A549 (cell line): Measurements from ENCODE around the gene SCARB1. TPM values are rescaled to one million over a fixed set of nuclear protein-coding genes. Genes with fewer than 3 reads are reported as not detected.
A peak's percentile ranks its signal among the peaks of the same experiment; 100 is the strongest.

ENCODE experiments used
- ATAC-seq, 2 experiments: fragments of 200-7000 bp in 1 of 2; fragments of >200 bp in 1 of 2; cut with Nextera tagmentation in 1 of 2; cut with Tn5 transposase in 1 of 2; 3 replicates each; pipeline versions ENCODE4 v1.8.0 to v1.9.1; 2018 to 2020; ENCODE audit warnings: mild to moderate bottlenecking in 1 of 2, moderate library complexity in 1 of 2
- CTCF ChIA-PET: fragments of 300-600 bp; sonication (Branson Sonifier 250); formaldehyde crosslinking; extraction: SDS; loops from one replicate; lab custom pipeline; 2021; ENCODE audit warnings: antibody characterized with exemption, inconsistent platforms; lab: Yijun Ruan, JAX
- POLR2A ChIA-PET: fragments of 350-600 bp; formaldehyde crosslinking; extraction: SDS; loops from one replicate; lab custom pipeline; 2021; ENCODE audit warnings: antibody characterized with exemption, inconsistent platforms; lab: Yijun Ruan, JAX
- DNase-seq, 2 experiments: peaks; one replicate each; pipeline versions ENCODE4 v3.0.0 to v3.0.0-alpha.2; 2011 to 2016; ENCODE audit warnings: low read depth in 1 of 2, low spot score in 1 of 2
- FAIRE-seq: peaks from 2 replicates; lab custom pipeline; 2011; peaks lifted over from hg19 to GRCh38; lab: Jason Lieb, UNC
- H3K27ac ChIP-seq, 2 experiments: fragments of >200 bp; sonication (Bioruptor Twin); formaldehyde crosslinking; 3 replicates each; pipeline ENCODE4 v1.5.1; 2016 to 2017
- H3K4me1 ChIP-seq: fragments of >200 bp; sonication (Bioruptor Twin); formaldehyde crosslinking; 3 replicates; pipeline ENCODE4 v1.6.1; 2016
- H3K4me2 ChIP-seq: fragments of >200 bp; sonication (Bioruptor Twin); formaldehyde crosslinking; 3 replicates; pipeline ENCODE4 v1.6.1; 2016
- H3K4me3 ChIP-seq: fragments of >200 bp; sonication (Bioruptor Twin); formaldehyde crosslinking; 3 replicates; pipeline ENCODE4 v1.5.1; 2016
- H3K9me3 ChIP-seq: fragments of >200 bp; sonication (Bioruptor Twin); formaldehyde crosslinking; 3 replicates; pipeline ENCODE4 v1.6.1; 2016
- BHLHE40 ChIP-seq: IDR thresholded peaks from 2 replicates; pipeline ENCODE4 v1.6.1; 2012; ENCODE audit warnings: low read depth, low read length, inconsistent platforms
- CBX8 ChIP-seq: fragments of 200-600 bp; sonication (generic); IDR thresholded peaks from 2 replicates; pipeline ENCODE4 v1.6.1; 2016
- CEBPB ChIP-seq, 2 experiments: fragments of >200 bp in 1 of 2; sonication (Bioruptor Twin) in 1 of 2; formaldehyde crosslinking in 1 of 2; IDR thresholded peaks; 2 replicates each; pipeline ENCODE4 v1.6.1; 2012 to 2016
- CTCF ChIP-seq: fragments of >200 bp; sonication (Bioruptor Twin); formaldehyde crosslinking; IDR thresholded peaks from 3 replicates; pipeline ENCODE4 v1.5.1; 2016
- ELK1 ChIP-seq: fragments of 150-350 bp; IDR thresholded peaks from 2 replicates; pipeline ENCODE4 v1.6.1; 2014; ENCODE audit warnings: low read depth, mild to moderate bottlenecking, low read length
- ESRRA ChIP-seq: fragments of 150-350 bp; IDR thresholded peaks from 2 replicates; pipeline ENCODE4 v1.6.1; 2014; ENCODE audit warnings: mild to moderate bottlenecking, low read length, borderline replicate concordance
- FOXS1 ChIP-seq: fragments of 250-450 bp; sonication (Bioruptor Pico); IDR thresholded peaks from 2 replicates; pipeline ENCODE4 v1.5.0; 2020; ENCODE audit warnings: mild to moderate bottlenecking, moderate library complexity
- HOXA7 ChIP-seq: fragments of 250-450 bp; sonication (Bioruptor Pico); IDR thresholded peaks from 2 replicates; pipeline ENCODE4 v1.5.0; 2020; ENCODE audit warnings: mild to moderate bottlenecking, moderate library complexity
- HOXB13 ChIP-seq: fragments of 250-450 bp; sonication (Bioruptor Pico); IDR thresholded peaks from 2 replicates; pipeline ENCODE4 v1.5.0; 2020; ENCODE audit warnings: low read depth, mild to moderate bottlenecking, moderate library complexity
- HOXB5 ChIP-seq: fragments of 250-450 bp; sonication (Bioruptor Pico); IDR thresholded peaks from 2 replicates; pipeline ENCODE4 v1.5.0; 2020; ENCODE audit warnings: mild to moderate bottlenecking, moderate library complexity
- JUNB ChIP-seq: fragments of >200 bp; sonication (Bioruptor Twin); formaldehyde crosslinking; IDR thresholded peaks from 2 replicates; pipeline ENCODE4 v1.6.1; 2016
- KDM1A ChIP-seq: fragments of 200-600 bp; sonication (generic); IDR thresholded peaks from 2 replicates; pipeline ENCODE4 v1.6.1; 2016; ENCODE audit warnings: low read depth, mild to moderate bottlenecking
- KDM5A ChIP-seq: fragments of 200-600 bp; sonication (generic); IDR thresholded peaks from 2 replicates; pipeline ENCODE4 v1.6.1; 2016; ENCODE audit warnings: antibody characterized with exemption, mild to moderate bottlenecking
- NR3C1 ChIP-seq: fragments of >200 bp; sonication (Bioruptor Twin); formaldehyde crosslinking; IDR thresholded peaks from 3 replicates; pipeline ENCODE4 v1.6.1; 2017
- RNF2 ChIP-seq: fragments of 200-600 bp; sonication (generic); IDR thresholded peaks from 2 replicates; pipeline ENCODE4 v1.6.1; 2016; ENCODE audit warnings: low read depth, mild to moderate bottlenecking, antibody characterized with exemption, moderate library complexity, borderline replicate concordance
- SMC3 ChIP-seq: fragments of >200 bp; sonication (Bioruptor Twin); formaldehyde crosslinking; IDR thresholded peaks from 3 replicates; pipeline ENCODE4 v1.6.1; 2018; ENCODE audit warnings: inconsistent platforms
- SREBF2 ChIP-seq: fragments of 450-650 bp; IDR thresholded peaks from 2 replicates; pipeline ENCODE4 v1.6.1; 2014; ENCODE audit warnings: mild to moderate bottlenecking, moderate library complexity
- TFCP2L1 ChIP-seq: fragments of 250-450 bp; sonication (Bioruptor Pico); IDR thresholded peaks from 2 replicates; pipeline ENCODE4 v1.5.0; 2021; ENCODE audit warnings: mild to moderate bottlenecking
- ZNF302 ChIP-seq: fragments of 250-450 bp; sonication (Bioruptor Pico); IDR thresholded peaks from 2 replicates; pipeline ENCODE4 v1.9.0; 2021; ENCODE audit warnings: inconsistent platforms, mild to moderate bottlenecking, moderate library complexity
- ZSCAN20 ChIP-seq: fragments of 250-450 bp; sonication (Bioruptor Pico); IDR thresholded peaks from 2 replicates; pipeline ENCODE4 v1.8.0; 2022; ENCODE audit warnings: mild to moderate bottlenecking, moderate library complexity
- WGBS: methylation state at CpG from one replicate; pipeline ENCODE4 v1.1.6; 2017; ENCODE audit errors: missing lambda C conversion rate; 5-methylcytosine and 5-hydroxymethylcytosine counted together
- polyA plus RNA-seq, 4 experiments: library from polyadenylated mRNA; depleted of rRNA in 3 of 4; stranded (reverse); fragments of >200 nt; fragmentation: RNase III in 1 of 4; extraction: RNeasy Plus Mini Kit Qiagen cat#74134 plus additional on column Dnase treatment in 1 of 4; gene quantifications; 2 replicates in 3 of 4; 3 replicates in 1 of 4; pipeline ENCODE4 v1.2.3, GENCODE V29; 2011 to 2017
- TF ChIP-seq, protein P1 (sequence below): fragments of 450-650 bp; IDR thresholded peaks from 2 replicates; pipeline ENCODE4 v1.6.1; 2014; ENCODE audit warnings: antibody characterized with exemption
- TF ChIP-seq, protein P2 (sequence below): fragments of 250-450 bp; sonication (Bioruptor Pico); IDR thresholded peaks from 2 replicates; pipeline ENCODE4 v1.5.0; 2021; ENCODE audit warnings: mild to moderate bottlenecking, moderate library complexity, borderline replicate concordance
- TF ChIP-seq, protein P3 (sequence below): IDR thresholded peaks from 2 replicates; pipeline ENCODE4 v1.6.1; 2012

SCARB1 gene
- polyA plus RNA-seq, 2 of the 4 experiments (the other 2 are of a cell fraction), result 81.1 to 154 TPM

- ATAC-seq, result peak in 1 of 2 experiments; percentile 71; a peak in 3 of 6 replicates
- H3K27ac ChIP-seq, result no peak overlapping the region
- no peak overlapping the region for H3K4me2 ChIP-seq
- POLR2A ChIA-PET, result no interaction called here
- H3K4me3 ChIP-seq, result no peak overlapping the region
- CTCF ChIA-PET, result interaction anchor here (1.2 to 2.4 kb wide), 2 partner anchors 15 to 754 kb away, joined by 3 to 8 read pairs; no protein-coding TSS in a partner anchor
- no peaks in the 10 kb centered on the region for H3K9me3 ChIP-seq
- 89% methylated on average over 27 of the region's 31 CpGs for WGBS
- TF ChIP-seq SREBF2 (no peak), JUNB (no peak), KDM5A (no peak), CTCF (no peak), ESRRA (no peak)
- TF ChIP-seq, protein P1, sequence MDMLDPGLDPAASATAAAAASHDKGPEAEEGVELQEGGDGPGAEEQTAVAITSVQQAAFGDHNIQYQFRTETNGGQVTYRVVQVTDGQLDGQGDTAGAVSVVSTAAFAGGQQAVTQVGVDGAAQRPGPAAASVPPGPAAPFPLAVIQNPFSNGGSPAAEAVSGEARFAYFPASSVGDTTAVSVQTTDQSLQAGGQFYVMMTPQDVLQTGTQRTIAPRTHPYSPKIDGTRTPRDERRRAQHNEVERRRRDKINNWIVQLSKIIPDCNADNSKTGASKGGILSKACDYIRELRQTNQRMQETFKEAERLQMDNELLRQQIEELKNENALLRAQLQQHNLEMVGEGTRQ, result peak; percentile 81
- TF ChIP-seq, all 56 proteins: peak for 1
- H3K4me1 ChIP-seq, result no peaks in the 10 kb centered on the region
- FAIRE-seq (no peak), DNase-seq (peak in 1 of 2 experiments; percentile 46)
Observed at GRCh38 chr12:124786061-124786964, 77.4 kb downstream of the SCARB1 start.

DNA sequence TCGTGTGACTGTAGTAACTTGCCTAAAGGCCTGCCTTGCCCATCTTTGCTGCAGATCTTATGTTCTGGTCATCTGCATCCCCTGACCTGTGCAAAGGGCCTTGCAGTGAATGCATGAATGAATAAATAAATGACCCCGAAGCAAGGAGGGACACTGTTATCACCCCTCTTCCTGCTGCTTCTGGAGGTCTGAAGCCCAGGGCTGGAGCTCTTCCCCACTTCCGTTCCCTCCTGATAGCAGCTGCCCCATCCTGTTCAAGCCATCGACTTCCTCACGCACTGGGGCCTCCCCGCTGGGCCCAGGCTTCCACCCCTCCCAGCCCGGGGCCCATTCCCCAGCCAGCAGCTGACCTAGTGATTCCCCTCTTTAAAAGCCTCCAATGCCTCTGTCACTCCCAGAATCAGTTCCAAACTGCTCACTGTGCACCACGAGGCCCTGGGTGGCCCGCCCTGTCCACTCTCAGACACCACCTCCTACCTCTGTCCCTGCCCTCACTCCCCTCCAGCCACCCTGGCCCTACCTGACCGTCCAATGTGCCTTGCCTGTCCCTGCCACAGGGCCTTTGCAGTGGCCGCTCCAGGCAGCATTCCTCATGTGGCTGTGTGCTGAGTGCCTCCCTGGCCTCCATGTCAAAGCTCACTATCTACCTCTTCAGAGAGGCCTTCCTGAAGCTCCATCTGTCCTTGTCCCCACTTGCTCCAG is 78.6 kb downstream of the SCARB1 start:
- FAIRE-seq (no peak), ATAC-seq (peak in 1 of 2 experiments; percentile 5; a peak in 1 of 6 replicates), DNase-seq (no peak)
- H3K4me3 ChIP-seq, result no peak overlapping the region
- 91% methylated on average over 11 of the region's 11 CpGs for WGBS
- H3K4me2 ChIP-seq, result no peak overlapping the region
- ChIA-PET POLR2A (no interaction called here), CTCF (interaction anchor here (0.6 kb wide), 1 partner anchor 18 kb away, joined by 3 read pairs; no protein-coding TSS in a partner anchor)
- H3K9me3 ChIP-seq, result no peaks in the 10 kb centered on the region
- H3K27ac ChIP-seq, result no peak overlapping the region
- H3K4me1 ChIP-seq, result no peaks in the 10 kb centered on the region
- no peak for TF ChIP-seq CEBPB (IDR thresholded peaks at IDR 0.05)
- TF ChIP-seq KDM1A, result no peak
- no peak for TF ChIP-seq ZSCAN20 (CRISPR knock-in tag)
- TF ChIP-seq, protein P2, sequence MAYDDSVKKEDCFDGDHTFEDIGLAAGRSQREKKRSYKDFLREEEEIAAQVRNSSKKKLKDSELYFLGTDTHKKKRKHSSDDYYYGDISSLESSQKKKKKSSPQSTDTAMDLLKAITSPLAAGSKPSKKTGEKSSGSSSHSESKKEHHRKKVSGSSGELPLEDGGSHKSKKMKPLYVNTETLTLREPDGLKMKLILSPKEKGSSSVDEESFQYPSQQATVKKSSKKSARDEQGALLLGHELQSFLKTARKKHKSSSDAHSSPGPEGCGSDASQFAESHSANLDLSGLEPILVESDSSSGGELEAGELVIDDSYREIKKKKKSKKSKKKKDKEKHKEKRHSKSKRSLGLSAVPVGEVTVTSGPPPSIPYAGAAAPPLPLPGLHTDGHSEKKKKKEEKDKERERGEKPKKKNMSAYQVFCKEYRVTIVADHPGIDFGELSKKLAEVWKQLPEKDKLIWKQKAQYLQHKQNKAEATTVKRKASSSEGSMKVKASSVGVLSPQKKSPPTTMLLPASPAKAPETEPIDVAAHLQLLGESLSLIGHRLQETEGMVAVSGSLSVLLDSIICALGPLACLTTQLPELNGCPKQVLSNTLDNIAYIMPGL (CRISPR knock-in tag), result no peak
- TF ChIP-seq KDM5A, result no peak
- TF ChIP-seq BHLHE40, result no peak
- TF ChIP-seq SMC3, result no peak
- no peak for TF ChIP-seq HOXB13 (CRISPR knock-in tag)
- TF ChIP-seq HOXA7 (CRISPR knock-in tag), result no peak
- TF ChIP-seq, protein P3, sequence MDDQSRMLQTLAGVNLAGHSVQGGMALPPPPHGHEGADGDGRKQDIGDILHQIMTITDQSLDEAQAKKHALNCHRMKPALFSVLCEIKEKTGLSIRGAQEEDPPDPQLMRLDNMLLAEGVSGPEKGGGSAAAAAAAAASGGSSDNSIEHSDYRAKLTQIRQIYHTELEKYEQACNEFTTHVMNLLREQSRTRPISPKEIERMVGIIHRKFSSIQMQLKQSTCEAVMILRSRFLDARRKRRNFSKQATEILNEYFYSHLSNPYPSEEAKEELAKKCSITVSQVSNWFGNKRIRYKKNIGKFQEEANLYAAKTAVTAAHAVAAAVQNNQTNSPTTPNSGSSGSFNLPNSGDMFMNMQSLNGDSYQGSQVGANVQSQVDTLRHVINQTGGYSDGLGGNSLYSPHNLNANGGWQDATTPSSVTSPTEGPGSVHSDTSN, result no peak
- no peak for TF ChIP-seq HOXB5
- TF ChIP-seq NR3C1, result no peak
- TF ChIP-seq CBX8, result no peak
- TF ChIP-seq TFCP2L1 (CRISPR knock-in tag), result no peak
- no peak for TF ChIP-seq FOXS1 (CRISPR knock-in tag)
- no peak for TF ChIP-seq ZNF302
- TF ChIP-seq ELK1, result no peak
- TF ChIP-seq RNF2, result no peak
